K562 treated with DMSO at 1 percent for 4 hours (cell line): ENCODE data around the gene MAP3K8. TPM values are rescaled to one million over a fixed set of nuclear protein-coding genes. Genes with fewer than 3 reads are reported as not detected.

Experiments
- total RNA-seq: library from RNA; unstranded; fragments of 300-600 nt; gene quantifications from 2 replicates; pipeline ENCODE4 v1.2.3, GENCODE V29; 2022; ENCODE audit not compliant: insufficient read depth

The MAP3K8 gene
- 6.5 and 14.0 TPM in 2 replicates for total RNA-seq

DNA sequence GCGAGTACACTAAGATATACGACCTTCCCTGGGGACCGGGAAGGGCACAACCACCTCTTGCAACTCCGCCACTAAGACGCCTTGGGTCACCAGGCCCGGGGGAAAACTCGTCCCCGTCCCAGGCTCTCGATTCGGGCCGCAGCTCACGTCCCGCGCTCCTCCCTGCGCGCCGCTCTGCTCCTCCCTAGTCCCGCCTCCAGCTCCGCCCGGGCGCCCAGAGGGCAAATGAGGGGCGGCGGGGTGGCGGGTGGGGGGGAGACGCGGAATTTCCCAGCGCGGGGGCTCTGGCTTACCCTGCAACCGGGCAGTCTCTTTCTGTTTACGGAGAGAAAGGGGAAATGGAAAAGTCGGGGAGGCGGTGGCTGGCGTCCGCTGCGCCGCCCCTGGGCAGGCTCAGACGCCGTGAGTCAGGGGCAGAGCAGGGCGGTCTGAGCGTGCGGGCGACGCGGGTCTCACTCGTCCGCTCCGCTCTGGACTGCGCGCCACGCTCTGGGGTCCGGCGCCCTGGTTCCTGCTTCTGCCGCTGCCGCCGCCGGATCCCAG, at the start of gene MAP3K8:
MAP3K8 (plus strand) TSS at position 455 of the 543 bp plus-strand sequence. CDS start 4,755 bp downstream, outside the sequence.

Other genes with a start within 250 kb of the MAP3K8 start
- gene MTPAP, start 84.9 kb upstream of the MAP3K8 start, total RNA-seq: 2.0 and 5.3 TPM in 2 replicates
- not detected in 2 replicates for gene LYZL2, start 195.6 kb downstream of the MAP3K8 start, total RNA-seq